Measurements from ENCODE around the gene AUP1. TPM values are rescaled to one million over a fixed set of nuclear protein-coding genes. Genes with fewer than 3 reads are reported as not detected.

Gene AUP1
- total and polyA plus RNA-seq, 10 of the 15 experiments (the other 5 are each of a cell fraction or from before 2014, with no cell fraction given): 39.1 to 215 (median 138) TPM

GRCh38 chr2:74546004-74546403, 16.5 kb upstream of the AUP1 start:
- WGBS (ENCODE audit: insufficient coverage, insufficient replicate concordance, low lambda C conversion rate, missing lambda C conversion rate): 54% methylated on average over 3 of the region's 3 CpGs
- intact Hi-C loops (cut with micrococcal nuclease; ENCODE audit: unreplicated experiment) (no loop called here), in situ Hi-C loops (cut with MboI) (no loop called here)
- no peak for FAIRE-seq
- peak overlapping the region; percentile 35; the same call in 1 of the 2 replicates for H3K27ac ChIP-seq (ENCODE audit: control insufficient read depth, insufficient read depth)
- no TSS peak for BruUV-seq (replicated peaks)
- ChIA-PET CTCF (interaction anchor here (0.9 to 14.3 kb wide), 9 partner anchors 9 to 63 kb away, joined by 3 to 96 read pairs (median 13); partner anchors contain the start of genes AUP1, CCDC142, DQX1 and HTRA2), RAD21 (ENCODE audit: unreplicated experiment) (interaction anchor here (1.1 to 8.6 kb wide), 6 partner anchors 14 to 88 kb away, joined by 3 to 94 read pairs (median 8); partner anchors contain the start of gene WBP1), SMC1A (ENCODE audit: uncharacterized antibody, unreplicated experiment) (interaction anchor here (0.9 to 5.3 kb wide), 6 partner anchors 14 to 89 kb away, joined by 3 to 60 read pairs (median 5); partner anchors contain the start of gene HTRA2), POLR2A (interaction anchor here (0.7 to 17.8 kb wide), 6 partner anchors 14 to 57 kb away, joined by 3 to 441 read pairs (median 4); no protein-coding TSS in a partner anchor)
- H2AFZ ChIP-seq (ENCODE audit: control insufficient read depth, low read depth, low read length): 0 out of 2 replicates have a peak overlapping the region, but pooled peaks have one; percentile 21
- H3K4me2 ChIP-seq (ENCODE audit: control insufficient read depth, insufficient read depth): peak overlapping the region; percentile 40
- ATAC-seq: peak; percentile 39
- no peak overlapping the region for H3K4me3 ChIP-seq
- no peak for DNase-seq (ENCODE audit: low read depth, low spot score)
- H3K36me3 ChIP-seq (ENCODE audit: control insufficient read depth in 2 of 2, insufficient read depth in 2 of 2, low read length in 1 of 2): no peaks in the 10 kb centered on the region; a peak in 1 of 4 replicates
- no peaks in the 10 kb centered on the region for H3K27me3 ChIP-seq (replicated peaks in 1 of 2; ENCODE audit: control insufficient read depth in 2 of 2, insufficient read depth in 2 of 2, low read length in 1 of 2)
- peaks cover 40% of the 10 kb centered on the region for H3K79me2 ChIP-seq (ENCODE audit: control insufficient read depth, insufficient read depth, low read length)
- no peaks in the 10 kb centered on the region for H4K20me1 ChIP-seq (ENCODE audit: control insufficient read depth, insufficient read depth)
- H3K9ac ChIP-seq (ENCODE audit: control insufficient read depth, insufficient read depth, low read length): no peak overlapping the region
- H3K4me1 ChIP-seq (ENCODE audit: control insufficient read depth, insufficient read depth, low read length): peaks cover 18% of the 10 kb centered on the region
- H3K9me3 ChIP-seq (replicated peaks; ENCODE audit: control insufficient read depth, insufficient read depth, low read length): no peaks in the 10 kb centered on the region
- TF ChIP-seq BHLHE40 (IDR thresholded peaks at IDR 0.05; ENCODE audit: borderline replicate concordance in 1 of 2, low read depth in 2 of 2, low read length in 1 of 2) (no peak), PKNOX1 (IDR thresholded peaks at IDR 0.05) (0 out of 2 replicates have a peak, but pooled peaks have one; percentile 9)

GRCh38 chr2:74544634-74545033, 15.1 kb upstream of the AUP1 start:
- ChIA-PET CTCF (interaction anchor here (0.8 to 14.3 kb wide), 15 partner anchors 12 to 62 kb away, joined by 3 to 96 read pairs (median 6); partner anchors contain the start of genes AUP1, CCDC142, DQX1 and HTRA2), POLR2A (interaction anchor here (1.1 to 17.8 kb wide), 4 partner anchors 11 to 31 kb away, joined by 4 to 441 read pairs (median 4); partner anchors contain the start of gene DQX1), RAD21 (ENCODE audit: unreplicated experiment) (interaction anchor here (1.2 to 2.6 kb wide), 5 partner anchors 12 to 41 kb away, joined by 3 to 12 read pairs (median 4); no protein-coding TSS in a partner anchor), SMC1A (ENCODE audit: uncharacterized antibody, unreplicated experiment) (interaction anchor here (1.0 to 5.3 kb wide), 8 partner anchors 12 to 88 kb away, joined by 3 to 60 read pairs (median 4); partner anchors contain the start of gene HTRA2)
- Histone ChIP-seq H3K79me2 (ENCODE audit: control insufficient read depth, insufficient read depth, low read length) (peaks cover 28% of the 10 kb centered on the region), H3K27me3 (replicated peaks in 1 of 2; ENCODE audit: control insufficient read depth in 2 of 2, insufficient read depth in 2 of 2, low read length in 1 of 2) (no peaks in the 10 kb centered on the region), H3K4me1 (ENCODE audit: control insufficient read depth, insufficient read depth, low read length) (peaks cover 12% of the 10 kb centered on the region), H3K4me3 (no peak overlapping the region), H3K9ac (ENCODE audit: control insufficient read depth, insufficient read depth, low read length) (no peak overlapping the region), H3K9me3 (replicated peaks; ENCODE audit: control insufficient read depth, insufficient read depth, low read length) (no peaks in the 10 kb centered on the region), H4K20me1 (ENCODE audit: control insufficient read depth, insufficient read depth) (no peaks in the 10 kb centered on the region), H3K36me3 (ENCODE audit: control insufficient read depth in 2 of 2, insufficient read depth in 2 of 2, low read length in 1 of 2) (no peaks in the 10 kb centered on the region; a peak in 1 of 4 replicates), H3K4me2 (ENCODE audit: control insufficient read depth, insufficient read depth) (no peak overlapping the region), H2AFZ (ENCODE audit: control insufficient read depth, low read depth, low read length) (no peak overlapping the region), H3K27ac (ENCODE audit: control insufficient read depth, insufficient read depth) (no peak overlapping the region)
- no peak for FAIRE-seq
- in situ Hi-C loops (cut with MboI) (no loop called here), intact Hi-C loops (cut with micrococcal nuclease; ENCODE audit: unreplicated experiment) (loop anchor here (1.0 kb wide), 1 partner anchor 61 kb away; the partner anchor contains the start of gene TTC31)
- 68% methylated on average over 3 of the region's 3 CpGs for WGBS (ENCODE audit: insufficient coverage, insufficient replicate concordance, low lambda C conversion rate, missing lambda C conversion rate)
- DNase-seq (ENCODE audit: low read depth, low spot score): no peak
- no peak for ATAC-seq
- no TSS peak for BruUV-seq (replicated peaks)
- TF ChIP-seq HCFC1 (IDR thresholded peaks at IDR 0.05; ENCODE audit: low read length): no peak
- TF ChIP-seq KAT2A (conservative IDR thresholded peaks at IDR 0.05; ENCODE audit: control insufficient read depth, low read depth, low read length): no peak
- TF ChIP-seq SMC3 (IDR thresholded peaks at IDR 0.05; ENCODE audit: borderline replicate concordance, low read length): peak; percentile 28; the same call in 1 of the 2 replicates
- no peak for TF ChIP-seq ZNF592 (IDR thresholded peaks at IDR 0.05)
- TF ChIP-seq NFYB (IDR thresholded peaks at IDR 0.05; ENCODE audit: insufficient read depth, low read depth, low read length): no peak
- TF ChIP-seq USF2 (IDR thresholded peaks at IDR 0.05; ENCODE audit: borderline replicate concordance, low read depth, low read length): no peak

Data from GM12878 (cell line).